ENCODE measurements around the gene RFFL. TPM values are rescaled to one million over a fixed set of nuclear protein-coding genes. Genes with fewer than 3 reads are reported as not detected.
"Not testable (repeated sequence)": the region's sequence is repeated elsewhere in the genome, so short reads cannot be mapped to it uniquely, and the experiment has no call there.

The RFFL gene
- total RNA-seq, 1 experiment from 2014 or later = 30.3 TPM

- H3K36me3 Mint-ChIP-seq = peaks cover 71% of the 10 kb centered on the region
- ChIA-PET POLR2A (no interaction called here), CTCF (no interaction called here)
- DNase-seq (ENCODE audit: low spot score) (no peak), ATAC-seq (no peak)
- H3K4me3 Mint-ChIP-seq = no peak overlapping the region
- H3K9me3 Mint-ChIP-seq = no peaks in the 10 kb centered on the region
- H3K27me3 Mint-ChIP-seq (ENCODE audit: low read depth) = no peaks in the 10 kb centered on the region
- H3K27ac Mint-ChIP-seq = no peak overlapping the region
- no peak for TF ChIP-seq SOX15 (CRISPR knock-in tag; IDR thresholded peaks at IDR 0.05)
- no peak for TF ChIP-seq ZNF317 (CRISPR knock-in tag; IDR thresholded peaks at IDR 0.05; ENCODE audit: borderline replicate concordance, low read depth)
- no peak for TF ChIP-seq RORB (CRISPR knock-in tag; IDR thresholded peaks at IDR 0.05)
- no peak for TF ChIP-seq NR3C1 (CRISPR knock-in tag; conservative IDR thresholded peaks at IDR 0.05; ENCODE audit: low read depth)
- no peaks in the 10 kb centered on the region for H3K4me1 Mint-ChIP-seq
These were observed 60.5 kb downstream of the RFFL start for GRCh38 chr17:35002876-35003551.

- CTCF ChIA-PET = no interaction called here
- H3K4me3 Mint-ChIP-seq = no peak overlapping the region
- H3K36me3 Mint-ChIP-seq = peaks cover 72% of the 10 kb centered on the region
- TF ChIP-seq ELF4 (CRISPR knock-in tag; IDR thresholded peaks at IDR 0.05; ENCODE audit: low read depth) (no peak), USF2 (CRISPR knock-in tag; IDR thresholded peaks at IDR 0.05) (no peak), CREM (CRISPR knock-in tag; IDR thresholded peaks at IDR 0.05) (no peak), ZNF317 (CRISPR knock-in tag; IDR thresholded peaks at IDR 0.05; ENCODE audit: borderline replicate concordance, low read depth) (no peak), ERG (CRISPR knock-in tag; IDR thresholded peaks at IDR 0.05) (no peak), FOXJ3 (CRISPR knock-in tag; IDR thresholded peaks at IDR 0.05; ENCODE audit: borderline replicate concordance) (no peak), ZNF671 (CRISPR knock-in tag; IDR thresholded peaks at IDR 0.05) (no peak), SMAD4 (CRISPR knock-in tag; IDR thresholded peaks at IDR 0.05) (no peak), PRRX2 (CRISPR knock-in tag; IDR thresholded peaks at IDR 0.05) (no peak), EMX1 (CRISPR knock-in tag; IDR thresholded peaks at IDR 0.05) (no peak)
- TF ChIP-seq, protein P1, sequence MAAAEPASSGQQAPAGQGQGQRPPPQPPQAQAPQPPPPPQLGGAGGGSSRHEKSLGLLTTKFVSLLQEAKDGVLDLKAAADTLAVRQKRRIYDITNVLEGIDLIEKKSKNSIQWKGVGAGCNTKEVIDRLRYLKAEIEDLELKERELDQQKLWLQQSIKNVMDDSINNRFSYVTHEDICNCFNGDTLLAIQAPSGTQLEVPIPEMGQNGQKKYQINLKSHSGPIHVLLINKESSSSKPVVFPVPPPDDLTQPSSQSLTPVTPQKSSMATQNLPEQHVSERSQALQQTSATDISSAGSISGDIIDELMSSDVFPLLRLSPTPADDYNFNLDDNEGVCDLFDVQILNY (CRISPR knock-in tag; IDR thresholded peaks at IDR 0.05) = no peak
- TF ChIP-seq, protein P2, sequence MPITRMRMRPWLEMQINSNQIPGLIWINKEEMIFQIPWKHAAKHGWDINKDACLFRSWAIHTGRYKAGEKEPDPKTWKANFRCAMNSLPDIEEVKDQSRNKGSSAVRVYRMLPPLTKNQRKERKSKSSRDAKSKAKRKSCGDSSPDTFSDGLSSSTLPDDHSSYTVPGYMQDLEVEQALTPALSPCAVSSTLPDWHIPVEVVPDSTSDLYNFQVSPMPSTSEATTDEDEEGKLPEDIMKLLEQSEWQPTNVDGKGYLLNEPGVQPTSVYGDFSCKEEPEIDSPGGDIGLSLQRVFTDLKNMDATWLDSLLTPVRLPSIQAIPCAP (CRISPR knock-in tag; IDR thresholded peaks at IDR 0.05) = no peak
- TF ChIP-seq, protein P3, sequence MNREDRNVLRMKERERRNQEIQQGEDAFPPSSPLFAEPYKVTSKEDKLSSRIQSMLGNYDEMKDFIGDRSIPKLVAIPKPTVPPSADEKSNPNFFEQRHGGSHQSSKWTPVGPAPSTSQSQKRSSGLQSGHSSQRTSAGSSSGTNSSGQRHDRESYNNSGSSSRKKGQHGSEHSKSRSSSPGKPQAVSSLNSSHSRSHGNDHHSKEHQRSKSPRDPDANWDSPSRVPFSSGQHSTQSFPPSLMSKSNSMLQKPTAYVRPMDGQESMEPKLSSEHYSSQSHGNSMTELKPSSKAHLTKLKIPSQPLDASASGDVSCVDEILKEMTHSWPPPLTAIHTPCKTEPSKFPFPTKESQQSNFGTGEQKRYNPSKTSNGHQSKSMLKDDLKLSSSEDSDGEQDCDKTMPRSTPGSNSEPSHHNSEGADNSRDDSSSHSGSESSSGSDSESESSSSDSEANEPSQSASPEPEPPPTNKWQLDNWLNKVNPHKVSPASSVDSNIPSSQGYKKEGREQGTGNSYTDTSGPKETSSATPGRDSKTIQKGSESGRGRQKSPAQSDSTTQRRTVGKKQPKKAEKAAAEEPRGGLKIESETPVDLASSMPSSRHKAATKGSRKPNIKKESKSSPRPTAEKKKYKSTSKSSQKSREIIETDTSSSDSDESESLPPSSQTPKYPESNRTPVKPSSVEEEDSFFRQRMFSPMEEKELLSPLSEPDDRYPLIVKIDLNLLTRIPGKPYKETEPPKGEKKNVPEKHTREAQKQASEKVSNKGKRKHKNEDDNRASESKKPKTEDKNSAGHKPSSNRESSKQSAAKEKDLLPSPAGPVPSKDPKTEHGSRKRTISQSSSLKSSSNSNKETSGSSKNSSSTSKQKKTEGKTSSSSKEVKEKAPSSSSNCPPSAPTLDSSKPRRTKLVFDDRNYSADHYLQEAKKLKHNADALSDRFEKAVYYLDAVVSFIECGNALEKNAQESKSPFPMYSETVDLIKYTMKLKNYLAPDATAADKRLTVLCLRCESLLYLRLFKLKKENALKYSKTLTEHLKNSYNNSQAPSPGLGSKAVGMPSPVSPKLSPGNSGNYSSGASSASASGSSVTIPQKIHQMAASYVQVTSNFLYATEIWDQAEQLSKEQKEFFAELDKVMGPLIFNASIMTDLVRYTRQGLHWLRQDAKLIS (CRISPR knock-in tag; IDR thresholded peaks at IDR 0.05; ENCODE audit: borderline replicate concordance) = no peak
- H3K27ac Mint-ChIP-seq = no peak overlapping the region
- no peaks in the 10 kb centered on the region for H3K27me3 Mint-ChIP-seq (ENCODE audit: low read depth)
- H3K4me1 Mint-ChIP-seq = no peaks in the 10 kb centered on the region
- POLR2A ChIA-PET = no interaction called here
- no peak for DNase-seq (ENCODE audit: low spot score)
- no peaks in the 10 kb centered on the region for H3K9me3 Mint-ChIP-seq
- ATAC-seq = no peak
These were observed 62.0 kb downstream of the RFFL start for GRCh38 chr17:35001549-35001948.

- H3K27ac Mint-ChIP-seq; POLR2A ChIA-PET; CTCF ChIA-PET; ATAC-seq; DNase-seq (ENCODE audit: low spot score); H3K4me1 Mint-ChIP-seq; H3K9me3 Mint-ChIP-seq; H3K27me3 Mint-ChIP-seq (ENCODE audit: low read depth); H3K4me3 Mint-ChIP-seq: not testable (repeated sequence)
- peaks cover 78% of the 10 kb centered on the region for H3K36me3 Mint-ChIP-seq
These were observed 62.5 kb downstream of the RFFL start for GRCh38 chr17:35000965-35001364.

All from WTC11 (cell line).